HUES6 (cell line): Measurements from ENCODE around the gene PYHIN1.
"Not testable (repeated sequence)": the region's sequence is repeated elsewhere in the genome, so short reads cannot be mapped to it uniquely, and the experiment has no call there.

ENCODE experiments used
- H3K27ac ChIP-seq: 2 replicates; pipeline ENCODE4 v1.7.0; 2013; ENCODE audit warnings: low read depth, mild to moderate bottlenecking, low read length, inconsistent platforms
- H3K27me3 ChIP-seq: 2 replicates; pipeline ENCODE4 v1.6.1; 2013; ENCODE audit warnings: low read length; ENCODE audit not compliant: control insufficient read depth, insufficient read depth
- H3K36me3 ChIP-seq: 2 replicates; pipeline ENCODE4 v1.6.1; 2013; ENCODE audit warnings: low read length; ENCODE audit not compliant: control insufficient read depth, insufficient read depth
- H3K4me1 ChIP-seq: 2 replicates; pipeline ENCODE4 v1.6.1; 2013; ENCODE audit warnings: low read length; ENCODE audit not compliant: control insufficient read depth, insufficient read depth
- H3K4me3 ChIP-seq: 2 replicates; pipeline ENCODE4 v1.5.1; 2013; ENCODE audit warnings: low read depth, low read length
- H3K9ac ChIP-seq: one replicate; pipeline ENCODE4 v1.6.1; 2013; ENCODE audit warnings: mild to moderate bottlenecking, low read length
- H3K9me3 ChIP-seq: 2 replicates; pipeline ENCODE4 v1.6.1; 2013; ENCODE audit warnings: low read depth, low read length; ENCODE audit not compliant: control insufficient read depth, insufficient read depth

PYHIN1 gene

GRCh38 chr1:159000625-159001024 lies 69.3 kb downstream of the PYHIN1 start:
- Histone ChIP-seq H3K4me3 (peak overlapping the region; percentile 69), H3K36me3 (no peaks in the 10 kb centered on the region), H3K27ac (peak overlapping the region; percentile 49; the same call in 1 of the 2 replicates), H3K4me1 (peaks cover 37% of the 10 kb centered on the region), H3K27me3 (peaks cover 7% of the 10 kb centered on the region; the same call in 1 of the 2 replicates), H3K9me3 (no peaks in the 10 kb centered on the region), H3K9ac (peak overlapping the region; percentile 70)

- no peak overlapping the region for H3K9ac ChIP-seq
- peak overlapping the region; percentile 51 for H3K4me3 ChIP-seq
- peaks cover 62% of the 10 kb centered on the region for H3K4me1 ChIP-seq
- no peaks in the 10 kb centered on the region for H3K36me3 ChIP-seq
- peaks cover 12% of the 10 kb centered on the region; the same call in 1 of the 2 replicates for H3K27me3 ChIP-seq
- H3K27ac ChIP-seq: no peak overlapping the region
- H3K9me3 ChIP-seq: no peaks in the 10 kb centered on the region
Observed at GRCh38 chr1:159005161-159005560, 73.8 kb downstream of the PYHIN1 start.

DNA sequence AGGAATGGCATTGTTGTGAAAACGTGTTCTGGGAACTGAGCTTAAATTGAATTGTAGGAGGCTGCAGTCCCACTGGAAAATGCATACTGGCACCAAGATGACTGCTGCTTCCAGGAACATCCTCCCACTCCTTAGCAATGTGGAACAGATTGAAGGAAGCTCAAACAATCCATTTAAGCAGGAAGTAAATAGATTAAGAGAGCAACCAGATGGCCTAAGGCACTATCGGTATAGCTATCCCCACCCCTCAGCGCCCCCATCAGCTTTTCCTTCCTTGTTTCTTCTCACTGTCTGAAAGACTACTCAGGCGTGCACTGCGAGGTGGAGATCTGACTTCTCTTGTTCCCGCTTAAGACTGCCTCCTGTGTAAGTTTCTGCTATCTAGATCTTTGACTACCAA lies 74.3 kb downstream of the PYHIN1 start:
- Histone ChIP-seq H3K36me3 (no peaks in the 10 kb centered on the region), H3K27me3 (peaks cover 12% of the 10 kb centered on the region; the same call in 1 of the 2 replicates), H3K4me1 (peaks cover 59% of the 10 kb centered on the region), H3K9ac (peak overlapping the region; percentile 22), H3K27ac (no peak overlapping the region), H3K4me3 (peak overlapping the region; percentile 51), H3K9me3 (no peaks in the 10 kb centered on the region)

DNA sequence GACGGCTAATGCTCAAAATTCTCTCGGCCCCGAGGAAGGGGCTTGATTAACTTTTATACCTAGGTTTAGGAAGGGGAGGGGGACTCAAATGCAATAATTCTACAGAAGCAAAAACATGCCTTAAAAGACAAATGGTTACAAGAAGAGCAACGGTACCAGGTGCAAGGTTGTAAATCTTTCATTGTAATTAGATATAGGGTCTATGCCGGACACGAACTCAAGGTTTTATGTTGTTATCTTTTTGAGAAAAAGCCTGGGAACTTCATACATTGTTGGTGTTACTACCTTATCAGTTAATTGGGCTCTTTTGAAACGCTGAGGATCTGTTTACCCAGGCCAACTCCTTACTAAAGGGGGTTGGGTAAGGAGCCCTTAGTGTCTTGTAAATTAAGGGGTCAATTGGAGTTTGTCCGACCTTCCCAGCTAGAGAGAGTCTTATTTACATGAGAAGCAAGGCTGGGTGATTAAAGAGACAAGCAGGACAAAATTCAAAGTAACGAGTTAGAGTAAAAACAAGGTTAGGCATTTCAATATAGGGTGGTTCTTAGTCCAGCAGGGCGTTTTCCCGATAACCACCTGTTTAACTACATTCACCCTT lies 75.0 kb downstream of the PYHIN1 start:
- H3K9ac ChIP-seq, H3K36me3 ChIP-seq, H3K9me3 ChIP-seq, H3K27ac ChIP-seq: not testable (repeated sequence)
- H3K27me3 ChIP-seq: peaks cover 12% of the 10 kb centered on the region; the same call in 1 of the 2 replicates
- peak overlapping the region; percentile 51 for H3K4me3 ChIP-seq
- peaks cover 52% of the 10 kb centered on the region for H3K4me1 ChIP-seq

DNA sequence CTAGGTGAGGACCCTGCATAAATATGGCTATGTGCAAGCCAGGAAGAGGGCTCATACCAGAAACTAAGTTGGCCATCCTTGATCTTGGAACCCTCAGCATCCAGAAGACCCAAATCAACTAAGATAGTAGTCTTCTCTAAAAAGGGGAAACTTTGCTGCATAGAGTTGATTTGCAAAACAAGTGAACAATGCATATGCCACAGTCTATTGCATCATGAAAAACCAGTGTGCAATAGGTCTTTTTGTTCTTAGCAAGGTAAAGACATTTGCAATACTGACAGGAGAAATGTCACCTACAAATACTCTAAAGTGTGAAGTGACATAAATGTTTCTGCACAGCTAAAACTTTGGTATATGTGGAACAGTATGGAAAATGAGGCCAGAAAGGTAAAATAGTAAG lies 76.4 kb downstream of the PYHIN1 start:
- H3K4me1 ChIP-seq: peaks cover 46% of the 10 kb centered on the region
- H3K4me3 ChIP-seq: no peak overlapping the region
- H3K36me3 ChIP-seq: no peaks in the 10 kb centered on the region
- no peak overlapping the region for H3K27ac ChIP-seq
- no peak overlapping the region for H3K9ac ChIP-seq
- no peaks in the 10 kb centered on the region for H3K9me3 ChIP-seq
- peaks cover 12% of the 10 kb centered on the region; the same call in 1 of the 2 replicates for H3K27me3 ChIP-seq

- Histone ChIP-seq H3K36me3 (no peaks in the 10 kb centered on the region), H3K27me3 (peaks cover 12% of the 10 kb centered on the region; the same call in 1 of the 2 replicates), H3K9me3 (no peaks in the 10 kb centered on the region), H3K4me1 (peaks cover 41% of the 10 kb centered on the region), H3K4me3 (no peak overlapping the region), H3K9ac (no peak overlapping the region), H3K27ac (no peak overlapping the region)
Observed at GRCh38 chr1:159008744-159009188, 77.4 kb downstream of the PYHIN1 start.

- no peaks in the 10 kb centered on the region; the same call in 1 of the 2 replicates for H3K36me3 ChIP-seq
- H3K9me3 ChIP-seq: no peaks in the 10 kb centered on the region
- peaks cover 40% of the 10 kb centered on the region for H3K4me1 ChIP-seq
- peak overlapping the region; percentile 39; the same call in 1 of the 2 replicates for H3K4me3 ChIP-seq
- no peak overlapping the region for H3K9ac ChIP-seq
- H3K27me3 ChIP-seq: peaks cover 12% of the 10 kb centered on the region; the same call in 1 of the 2 replicates
- no peak overlapping the region for H3K27ac ChIP-seq
Observed at GRCh38 chr1:159009287-159009686, 77.9 kb downstream of the PYHIN1 start.

DNA sequence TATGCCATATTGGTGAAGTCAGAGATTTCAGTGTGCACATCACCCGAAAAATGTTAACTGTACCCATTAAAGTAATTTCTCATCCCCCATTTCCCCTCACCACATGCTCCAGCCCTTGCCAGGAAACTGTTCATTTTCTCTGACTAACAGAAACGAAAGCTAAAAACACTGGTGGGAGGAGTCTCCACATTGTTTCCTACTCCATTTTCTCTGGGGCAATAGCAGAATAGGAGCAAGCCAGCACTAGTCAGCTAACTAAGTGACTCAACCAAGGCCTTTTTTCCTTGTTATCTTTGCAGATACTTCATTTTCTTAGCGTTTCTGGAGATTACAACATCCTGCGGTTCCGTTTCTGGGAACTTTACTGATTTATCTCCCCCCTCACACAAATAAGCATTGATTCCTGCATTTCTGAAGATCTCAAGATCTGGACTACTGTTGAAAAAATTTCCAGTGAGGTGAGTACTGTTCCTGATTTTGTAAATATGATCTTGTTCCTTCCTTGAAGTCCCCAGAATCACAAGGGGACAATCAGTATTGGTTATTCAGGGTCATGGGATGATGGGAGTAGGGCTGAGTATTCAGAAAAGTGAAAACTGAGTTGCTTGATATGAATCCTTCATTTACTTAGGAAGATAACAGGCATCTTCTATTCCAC lies 78.5 kb downstream of the PYHIN1 start, which contains the start of gene IFI16:
Gene IFI16, plus strand, starts transcription at position 204 of the 658 bp plus-strand sequence. CDS start 4,774 bp downstream, outside the sequence.
- no peaks in the 10 kb centered on the region for H3K9me3 ChIP-seq
- no peaks in the 10 kb centered on the region; the same call in 1 of the 2 replicates for H3K36me3 ChIP-seq
- H3K9ac ChIP-seq: no peak within 1 kb of the TSS
- H3K27me3 ChIP-seq: peaks cover 10% of the 10 kb centered on the region; the same call in 1 of the 2 replicates
- H3K4me3 ChIP-seq: peak within 1 kb of the TSS; percentile 39; the same call in 1 of the 2 replicates
- H3K27ac ChIP-seq: no peak within 1 kb of the TSS
- peaks cover 36% of the 10 kb centered on the region for H3K4me1 ChIP-seq

DNA sequence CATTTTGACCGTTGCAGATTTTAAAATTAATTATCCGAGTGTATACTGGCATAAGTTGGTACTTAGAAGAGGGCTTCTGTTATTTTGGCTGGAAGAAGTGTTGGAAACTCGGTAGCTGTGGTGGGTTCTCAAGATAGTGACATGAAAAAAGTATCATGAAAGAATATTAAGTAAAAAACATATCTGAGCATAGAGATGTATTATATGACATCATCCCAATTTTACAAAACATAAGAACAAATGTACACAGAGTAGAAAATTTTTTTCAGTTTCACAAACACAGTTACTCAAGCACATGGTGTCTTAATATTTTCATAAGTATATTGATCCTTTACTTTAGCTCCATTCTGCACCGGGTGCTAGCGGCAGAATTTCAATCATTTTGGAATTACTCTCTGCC lies 79.0 kb downstream of the PYHIN1 start:
- no peak overlapping the region for H3K27ac ChIP-seq
- no peaks in the 10 kb centered on the region for H3K9me3 ChIP-seq
- peak overlapping the region; percentile 39; the same call in 1 of the 2 replicates for H3K4me3 ChIP-seq
- H3K36me3 ChIP-seq: no peaks in the 10 kb centered on the region; the same call in 1 of the 2 replicates
- H3K27me3 ChIP-seq: peaks cover 5% of the 10 kb centered on the region; the same call in 1 of the 2 replicates
- no peak overlapping the region for H3K9ac ChIP-seq
- H3K4me1 ChIP-seq: peaks cover 30% of the 10 kb centered on the region

GRCh38 chr1:159011001-159011400 lies 79.6 kb downstream of the PYHIN1 start:
- peaks cover 25% of the 10 kb centered on the region for H3K4me1 ChIP-seq
- H3K36me3 ChIP-seq, H3K9ac ChIP-seq, H3K9me3 ChIP-seq, H3K27ac ChIP-seq, H3K27me3 ChIP-seq: not testable (repeated sequence)
- H3K4me3 ChIP-seq: peak overlapping the region; percentile 39; the same call in 1 of the 2 replicates

DNA sequence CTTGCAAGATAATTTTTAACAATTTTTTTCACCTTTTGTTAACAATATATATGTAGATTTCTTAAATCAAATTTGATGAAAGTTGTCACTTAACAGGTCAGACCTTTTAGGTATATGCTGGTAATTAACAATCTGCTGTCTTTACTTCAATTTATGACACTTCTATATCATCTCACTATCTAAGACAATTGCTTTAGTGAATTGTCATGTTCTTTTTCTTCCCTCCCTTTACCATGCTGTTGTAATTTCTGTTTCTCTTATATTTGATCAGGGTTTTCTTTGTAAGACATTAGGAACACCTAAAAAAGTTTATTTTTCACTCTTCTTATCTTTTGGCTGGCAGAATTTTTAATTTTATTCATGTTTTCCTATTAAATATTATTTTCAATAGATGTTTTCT lies 80.4 kb downstream of the PYHIN1 start:
- peaks cover 23% of the 10 kb centered on the region for H3K4me1 ChIP-seq
- peaks cover 5% of the 10 kb centered on the region; the same call in 1 of the 2 replicates for H3K27me3 ChIP-seq
- H3K27ac ChIP-seq: no peak overlapping the region
- H3K36me3 ChIP-seq: no peaks in the 10 kb centered on the region; the same call in 1 of the 2 replicates
- no peak overlapping the region for H3K4me3 ChIP-seq
- no peaks in the 10 kb centered on the region for H3K9me3 ChIP-seq
- no peak overlapping the region for H3K9ac ChIP-seq
